Esophagus (tissue), 2 donors: Measurements from ENCODE around the gene ACE2. TPM values are rescaled to one million over a fixed set of nuclear protein-coding genes. Genes with fewer than 3 reads are reported as not detected.

Experiments used
- H3K27ac ChIP-seq, 2 donors: one replicate each; pipeline ENCODE4 v1.5.1; 2013; ENCODE audit warnings: low read depth in 2 of 2, mild to moderate bottlenecking in 2 of 2, inconsistent platforms in 1 of 2, low read length in 1 of 2, moderate library complexity in 1 of 2
- H3K27me3 ChIP-seq, 2 donors: one replicate each; pipeline ENCODE4 v1.6.1; 2013; ENCODE audit warnings: low read length in 2 of 2, control low read depth in 1 of 2, mild to moderate bottlenecking in 1 of 2; ENCODE audit not compliant: insufficient read depth in 2 of 2, control insufficient read depth in 1 of 2
- H3K36me3 ChIP-seq, 2 donors: one replicate each; pipeline ENCODE4 v1.6.1; 2013; ENCODE audit warnings: low read length in 1 of 2; ENCODE audit not compliant: control insufficient read depth in 2 of 2, insufficient read depth in 2 of 2
- H3K4me1 ChIP-seq, 2 donors: one replicate each; pipeline ENCODE4 v1.6.1; 2013; ENCODE audit warnings: low read length in 1 of 2; ENCODE audit not compliant: control insufficient read depth in 2 of 2, insufficient read depth in 2 of 2
- H3K4me3 ChIP-seq, 2 donors: one replicate each; pipeline ENCODE4 v1.5.1; 2013; ENCODE audit warnings: low read length in 2 of 2, mild to moderate bottlenecking in 2 of 2, low read depth in 1 of 2, moderate library complexity in 1 of 2
- H3K9me3 ChIP-seq, 2 donors: one replicate each; pipeline ENCODE4 v1.6.1; 2013; ENCODE audit warnings: mild to moderate bottlenecking in 2 of 2, low read depth in 1 of 2, low read length in 1 of 2, moderate library complexity in 1 of 2; ENCODE audit not compliant: control insufficient read depth in 2 of 2, insufficient read depth in 1 of 2
- WGBS, 2 donors: extraction: QIAGEN DNeasy Blood & Tissue Kit; methylation state at CpG; one replicate each; pipeline ENCODE4 v1.1.7; 2013; 5-methylcytosine and 5-hydroxymethylcytosine counted together
- polyA plus RNA-seq, 2 donors: library from polyadenylated mRNA; stranded (reverse); fragments of 200-250 nt; gene quantifications; one replicate each; pipeline ENCODE4 v1.2.3, GENCODE V29; 2013
- donor health status: healthy with polysubstance abuse.
- donor health status: Bipolar disorder and iron deficiency.

The ACE2 gene
- polyA plus RNA-seq, 2 donors: 1.7 to 3.1 TPM

DNA sequence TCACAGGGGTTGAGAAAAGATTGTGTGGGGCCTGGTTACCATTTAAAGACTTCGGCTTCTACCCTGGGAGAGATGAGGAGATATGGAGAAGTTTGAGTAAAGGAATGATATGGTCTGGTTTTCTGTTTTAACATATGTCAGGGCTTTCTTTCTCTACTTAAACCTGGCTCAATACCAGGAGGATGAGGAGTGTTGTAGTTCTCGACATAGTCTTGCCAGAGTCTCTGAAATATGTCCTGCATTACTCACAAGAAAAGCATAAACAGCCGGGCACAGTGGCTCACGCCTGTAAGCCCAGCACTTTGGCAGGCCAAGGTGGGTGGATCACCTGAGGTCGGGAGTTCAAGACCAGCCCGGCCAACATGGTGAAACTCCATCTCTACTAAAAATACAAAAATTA is 16.4 kb upstream of the ACE2 start:
- no peak overlapping the region for H3K4me3 ChIP-seq
- no peaks in the 10 kb centered on the region for H3K9me3 ChIP-seq
- H3K36me3 ChIP-seq: no peaks in the 10 kb centered on the region
- H3K27me3 ChIP-seq: peaks cover 0 to 3% of the 10 kb centered on the region in 2 donors
- WGBS, 2 donors: 82 to 88% methylated on average over 6 of the region's 6 CpGs
- H3K27ac ChIP-seq: no peak overlapping the region
- H3K4me1 ChIP-seq: no peaks in the 10 kb centered on the region

DNA sequence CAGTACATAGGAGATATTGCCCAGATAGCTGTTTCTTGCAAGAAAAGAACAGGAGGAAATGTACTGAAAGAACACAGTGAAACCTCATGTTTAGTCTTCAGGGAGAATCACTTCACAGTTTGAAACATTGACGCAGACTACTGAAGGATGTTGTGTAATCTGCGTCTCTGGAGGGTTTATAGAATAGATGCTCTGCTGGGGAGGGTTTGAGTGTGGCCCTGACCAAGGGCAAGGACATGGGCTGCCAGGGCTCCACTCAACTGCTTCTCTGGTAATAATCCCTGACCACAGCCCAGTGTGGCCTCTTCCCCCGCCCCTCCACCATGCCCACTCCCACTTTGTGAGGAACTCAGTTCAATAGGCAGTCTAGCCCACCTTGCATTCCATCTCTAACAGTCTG is 15.8 kb upstream of the ACE2 start:
- WGBS, 2 donors: 84 to 95% methylated on average over 3 of the region's 3 CpGs
- H3K36me3 ChIP-seq: no peaks in the 10 kb centered on the region
- no peaks in the 10 kb centered on the region for H3K4me1 ChIP-seq
- peaks cover 0 to 3% of the 10 kb centered on the region in 2 donors for H3K27me3 ChIP-seq
- H3K9me3 ChIP-seq: no peaks in the 10 kb centered on the region
- no peak overlapping the region for H3K27ac ChIP-seq
- H3K4me3 ChIP-seq: no peak overlapping the region

DNA sequence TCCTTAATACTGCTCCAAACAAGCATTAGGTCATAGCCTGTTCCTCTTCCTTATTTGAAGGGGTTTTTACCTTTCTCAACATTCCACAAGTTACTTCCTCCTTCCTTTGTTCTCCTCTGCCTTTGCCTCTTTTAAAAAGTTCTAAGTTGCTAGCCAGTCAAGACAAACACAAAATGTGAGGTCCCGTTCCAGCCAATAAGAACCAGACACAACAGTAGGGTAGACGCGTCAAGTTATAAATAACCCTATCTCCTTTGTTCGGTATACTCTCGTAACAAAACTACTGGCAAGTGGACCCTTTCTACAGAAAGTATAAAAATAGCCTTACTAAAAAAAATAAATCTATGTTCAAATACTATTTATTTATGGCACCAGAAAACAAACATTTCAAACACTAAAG is 6.3 kb upstream of the ACE2 start:
- Histone ChIP-seq H3K36me3 (no peaks in the 10 kb centered on the region), H3K27me3 (no peaks in the 10 kb centered on the region), H3K27ac (no peak overlapping the region), H3K4me1 (no peaks in the 10 kb centered on the region), H3K9me3 (no peaks in the 10 kb centered on the region), H3K4me3 (no peak overlapping the region)
- 46 to 52% methylated on average over 5 of the region's 5 CpGs for WGBS, 2 donors

DNA sequence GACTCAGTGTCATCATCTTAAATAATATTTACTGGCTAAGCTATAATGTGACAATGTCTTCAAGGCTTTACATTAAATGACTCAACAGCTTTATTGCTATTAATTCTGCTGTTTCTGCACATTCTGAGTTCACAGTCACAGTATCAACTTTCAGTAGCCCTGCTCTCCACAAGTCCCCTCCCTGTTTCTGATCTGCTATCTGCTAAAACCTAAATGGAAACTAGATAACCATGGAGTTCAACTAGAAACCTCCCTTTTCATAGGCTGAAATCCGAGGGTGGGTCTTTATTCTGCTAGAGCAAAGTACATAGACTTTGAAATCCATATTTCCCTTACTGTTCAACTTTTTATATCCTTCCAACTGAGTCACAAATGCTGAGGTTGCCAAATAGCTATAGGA is 5.4 kb upstream of the ACE2 start:
- WGBS, 2 donors: 10 to 30% methylated on average over 1 of the region's 1 CpG
- no peaks in the 10 kb centered on the region for H3K36me3 ChIP-seq

DNA sequence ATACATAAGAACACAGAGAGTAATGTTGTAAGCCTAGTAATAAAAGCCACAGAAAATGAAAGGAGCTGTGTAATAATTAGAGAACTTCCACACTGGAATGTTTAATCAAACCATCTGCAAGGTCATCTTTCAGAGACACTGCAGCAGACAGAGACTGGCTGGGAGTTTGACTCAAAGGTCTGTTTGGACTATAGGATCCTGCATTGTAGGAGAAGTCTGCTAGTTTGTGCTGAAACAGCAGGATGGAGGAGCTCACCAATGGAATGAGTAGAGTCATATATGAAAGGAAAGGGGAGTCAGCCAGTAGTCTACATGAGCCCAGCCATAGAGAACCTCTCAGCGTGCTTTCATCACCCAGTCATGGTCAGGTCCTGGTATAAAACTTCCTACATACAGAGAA is 4.5 kb upstream of the ACE2 start:
- WGBS, 2 donors: 57 to 77% methylated on average over 1 of the region's 1 CpG
- Histone ChIP-seq H3K27ac (peak overlapping the region in 1 of 2 donors; percentile 42), H3K36me3 (no peaks in the 10 kb centered on the region), H3K9me3 (no peaks in the 10 kb centered on the region), H3K4me1 (no peaks in the 10 kb centered on the region), H3K4me3 (no peak overlapping the region), H3K27me3 (no peaks in the 10 kb centered on the region)

More for the DNA sequence above, 5.4 kb upstream of the ACE2 start:
- Histone ChIP-seq H3K9me3 (no peaks in the 10 kb centered on the region), H3K27me3 (no peaks in the 10 kb centered on the region), H3K27ac (peak overlapping the region in 1 of 2 donors; percentile 63), H3K4me1 (no peaks in the 10 kb centered on the region), H3K4me3 (no peak overlapping the region)

DNA sequence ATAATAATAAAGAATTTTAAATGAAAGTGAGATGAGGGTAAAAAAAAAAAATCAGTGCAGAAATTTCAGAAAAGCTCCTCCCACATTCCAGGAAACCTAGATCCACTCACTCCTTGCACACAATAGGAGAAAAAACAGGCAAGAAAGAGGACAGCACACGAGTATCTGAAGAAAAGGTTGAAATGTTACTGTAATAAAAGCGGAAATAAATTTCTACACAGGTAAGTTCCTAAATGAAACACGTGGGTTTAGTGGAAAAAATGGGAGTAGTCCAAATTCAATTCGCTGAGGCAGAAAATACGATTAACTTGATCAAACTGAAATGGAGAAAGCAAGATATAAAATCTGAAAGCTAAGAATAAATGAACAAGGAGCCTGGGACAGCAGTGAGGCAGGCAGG is 2.0 kb upstream of the ACE2 start:
- Histone ChIP-seq H3K4me3 (no peak overlapping the region), H3K36me3 (no peaks in the 10 kb centered on the region), H3K9me3 (no peaks in the 10 kb centered on the region), H3K27ac (no peak overlapping the region), H3K4me1 (no peaks in the 10 kb centered on the region), H3K27me3 (peaks cover 0 to 3% of the 10 kb centered on the region in 2 donors)
- 61 to 77% methylated on average over 5 of the region's 5 CpGs for WGBS, 2 donors

DNA sequence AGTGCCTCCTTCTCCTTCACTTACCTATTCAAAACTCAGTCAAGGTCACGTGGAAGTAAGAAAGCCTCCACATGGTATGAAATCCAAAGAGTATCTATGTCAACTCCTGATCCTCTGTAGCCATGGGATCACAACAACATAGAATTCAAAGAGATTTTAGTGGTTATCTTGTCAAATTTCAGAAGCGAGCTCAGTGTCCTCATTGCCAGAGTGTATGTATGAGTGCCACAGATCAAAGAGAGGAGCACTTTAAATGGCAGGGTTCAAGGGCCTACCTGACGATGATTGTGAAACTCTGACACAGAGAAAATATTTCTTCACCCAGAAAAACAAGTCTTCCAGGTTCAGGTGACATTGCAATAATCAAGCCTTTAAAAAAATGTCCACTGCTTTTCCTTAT is 1.2 kb upstream of the ACE2 start:
- H3K27me3 ChIP-seq: peaks cover 0 to 3% of the 10 kb centered on the region in 2 donors
- H3K27ac ChIP-seq: peak overlapping the region in 1 of 2 donors; percentile 33
- no peaks in the 10 kb centered on the region for H3K4me1 ChIP-seq
- H3K36me3 ChIP-seq: no peaks in the 10 kb centered on the region
- H3K9me3 ChIP-seq: no peaks in the 10 kb centered on the region
- no peak overlapping the region for H3K4me3 ChIP-seq
- 64 to 69% methylated on average over 3 of the region's 3 CpGs for whole genome bisulfite sequencing, 2 donors

DNA sequence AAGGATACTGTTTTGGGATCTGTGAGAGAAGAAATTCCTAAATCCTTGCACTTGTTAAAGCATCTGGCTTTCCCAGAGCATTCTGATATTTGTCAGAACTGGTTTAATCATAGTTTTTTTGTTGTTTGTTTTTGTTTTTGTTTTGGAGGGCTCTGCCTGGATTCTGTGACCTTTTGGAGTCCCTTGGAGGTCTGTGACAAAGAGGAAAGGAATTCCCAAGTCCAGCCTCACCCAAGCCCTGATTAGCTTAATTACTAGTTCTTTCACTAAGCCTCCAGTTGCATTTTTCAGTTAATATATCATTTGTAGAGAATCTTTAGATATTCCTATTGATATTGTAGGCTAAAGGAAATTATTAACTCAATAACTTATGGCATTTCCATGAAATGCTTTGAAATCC is 711 bp downstream of the ACE2 start:
- H3K27me3 ChIP-seq: peaks cover 0 to 3% of the 10 kb centered on the region in 2 donors
- H3K27ac ChIP-seq: no peak overlapping the region
- no peaks in the 10 kb centered on the region for H3K36me3 ChIP-seq
- H3K4me3 ChIP-seq: no peak overlapping the region
- no peaks in the 10 kb centered on the region for H3K4me1 ChIP-seq
- no peaks in the 10 kb centered on the region for H3K9me3 ChIP-seq

DNA sequence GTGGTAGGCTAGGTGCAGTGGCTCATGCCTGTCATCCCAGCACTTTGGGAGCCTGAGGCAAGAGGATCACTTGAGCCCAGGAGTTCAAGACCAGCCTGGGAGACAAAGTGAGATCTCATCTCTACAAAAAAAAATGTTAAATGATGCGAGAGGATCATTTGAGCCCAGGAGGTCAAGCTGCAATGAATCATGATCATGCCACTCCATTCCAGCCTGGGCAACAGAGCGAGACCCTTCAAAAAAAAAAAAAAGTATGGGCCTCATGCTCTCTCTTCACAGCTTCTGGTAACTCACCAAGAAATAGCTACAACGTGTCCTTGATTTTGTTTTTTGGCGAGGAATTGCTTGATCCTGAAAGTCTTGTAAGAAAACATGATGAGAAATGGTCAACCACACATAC is 1.3 kb downstream of the ACE2 start:
- H3K4me3 ChIP-seq: no peak overlapping the region
- no peak overlapping the region for H3K27ac ChIP-seq
- H3K36me3 ChIP-seq: no peaks in the 10 kb centered on the region
- no peaks in the 10 kb centered on the region for H3K9me3 ChIP-seq
- H3K27me3 ChIP-seq: peaks cover 0 to 3% of the 10 kb centered on the region in 2 donors
- WGBS, 2 donors: 73 to 85% methylated on average over 4 of the region's 4 CpGs
- H3K4me1 ChIP-seq: no peaks in the 10 kb centered on the region

DNA sequence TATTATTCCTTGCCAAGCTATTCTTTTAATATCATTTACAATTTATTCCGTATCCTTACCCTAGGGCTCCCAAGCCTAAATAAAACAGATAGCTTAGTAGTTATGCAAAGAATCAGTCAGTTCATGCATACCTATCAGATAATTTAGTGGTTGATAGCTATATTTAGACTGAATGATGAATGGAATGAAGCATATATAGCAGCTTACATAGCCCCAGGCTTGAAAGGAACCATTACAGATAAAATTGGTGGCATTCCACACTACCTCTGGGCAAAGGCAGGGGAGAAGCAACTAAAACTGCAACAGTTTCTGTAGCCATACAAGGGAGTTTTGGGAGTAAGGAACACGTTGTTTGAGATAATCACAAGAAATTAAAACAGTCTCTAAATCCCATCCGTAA is 2.7 kb downstream of the ACE2 start:
- no peak overlapping the region for H3K4me3 ChIP-seq
- H3K9me3 ChIP-seq: no peaks in the 10 kb centered on the region
- H3K36me3 ChIP-seq: no peaks in the 10 kb centered on the region
- no peaks in the 10 kb centered on the region for H3K4me1 ChIP-seq
- H3K27ac ChIP-seq: no peak overlapping the region
- H3K27me3 ChIP-seq: peaks cover 0 to 3% of the 10 kb centered on the region in 2 donors
- 64 to 78% methylated on average over 3 of the region's 3 CpGs for WGBS, 2 donors
